HG03432 (cell line): ENCODE measurements around the gene BRAT1.

Experiments used
- ATAC-seq: cut with Tn5 transposase; IDR thresholded peaks from one replicate; pipeline ENCODE4 v1.9.1; 2021; ENCODE audit warnings: mild to moderate bottlenecking, moderate library complexity; ENCODE audit not compliant: unreplicated experiment

The BRAT1 gene

GRCh38 chr7:2585446-2585845 is 30.1 kb upstream of the BRAT1 start:
- no peak for ATAC-seq

- no peak for ATAC-seq
Observed at GRCh38 chr7:2583798-2584580, 28.7 kb upstream of the BRAT1 start.

- no peak for ATAC-seq
Observed at GRCh38 chr7:2582006-2582735, 26.8 kb upstream of the BRAT1 start.

- ATAC-seq = no peak
Observed at GRCh38 chr7:2580636-2581035, 25.3 kb upstream of the BRAT1 start.

GRCh38 chr7:2577914-2578680 is 22.8 kb upstream of the BRAT1 start:
- ATAC-seq = no peak

GRCh38 chr7:2576742-2577491 is 21.6 kb upstream of the BRAT1 start:
- no peak for ATAC-seq

- no peak for ATAC-seq
Observed at GRCh38 chr7:2575733-2576340, 20.5 kb upstream of the BRAT1 start.

- no peak for ATAC-seq
Observed at GRCh38 chr7:2575046-2575732, 19.9 kb upstream of the BRAT1 start.

- no peak for ATAC-seq
Observed at GRCh38 chr7:2573761-2574160, 18.4 kb upstream of the BRAT1 start.

GRCh38 chr7:2572101-2572842 is 16.9 kb upstream of the BRAT1 start:
- no peak for ATAC-seq

GRCh38 chr7:2571409-2571808 is 16.1 kb upstream of the BRAT1 start:
- no peak for ATAC-seq

GRCh38 chr7:2570021-2570420 is 14.7 kb upstream of the BRAT1 start:
- no peak for ATAC-seq

GRCh38 chr7:2569421-2569820 is 14.1 kb upstream of the BRAT1 start:
- ATAC-seq = no peak

- ATAC-seq = no peak
Observed at GRCh38 chr7:2568521-2569223, 13.3 kb upstream of the BRAT1 start.

GRCh38 chr7:2567679-2568278 is 12.5 kb upstream of the BRAT1 start:
- no peak for ATAC-seq

- peak; percentile 84 for ATAC-seq
Observed at GRCh38 chr7:2566890-2567678, 11.8 kb upstream of the BRAT1 start.

- no peak for ATAC-seq
Observed at GRCh38 chr7:2566348-2566889, 11.1 kb upstream of the BRAT1 start.
